SW 1271 (cell line): ENCODE results near the gene CCDC74A.
"Not testable (repeated sequence)": the region's sequence is repeated elsewhere in the genome, so short reads cannot be mapped to it uniquely, and the experiment has no call there.

Experiments
- DNase-seq, 2 experiments: peaks; one replicate each; lab custom pipeline; 2025; lab: John Stamatoyannopoulos, UW

The CCDC74A gene

DNA sequence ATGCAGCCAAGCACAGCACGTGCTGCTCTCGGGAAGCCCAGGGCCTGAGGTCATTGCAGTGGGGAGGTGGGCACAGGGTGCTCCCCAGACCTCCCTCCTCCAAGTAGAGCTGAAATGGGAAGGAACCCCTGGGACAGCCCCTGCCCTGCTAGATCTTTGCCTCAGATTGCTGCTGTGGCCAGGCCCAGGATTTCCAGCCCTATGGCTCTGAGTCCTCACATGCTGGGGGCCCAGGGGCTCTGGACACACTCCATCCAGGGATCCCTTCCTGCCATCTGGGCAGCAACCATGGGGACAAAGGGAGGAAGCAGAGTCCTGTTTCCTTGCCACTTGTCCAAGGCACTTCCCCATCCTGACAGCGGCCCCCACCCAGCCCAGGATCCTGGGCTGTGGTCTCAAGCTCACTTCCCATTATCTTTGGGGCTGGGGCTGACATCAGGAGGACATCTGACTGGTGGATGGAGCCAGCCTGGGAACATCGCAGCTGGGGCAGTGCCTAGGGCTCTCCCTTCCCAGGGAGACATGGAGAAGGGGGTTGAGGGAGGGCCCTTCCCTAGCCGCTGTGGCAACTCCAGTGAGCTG lies 2.3 kb downstream of the CCDC74A start:
- DNase-seq, result not testable (repeated sequence)

DNA sequence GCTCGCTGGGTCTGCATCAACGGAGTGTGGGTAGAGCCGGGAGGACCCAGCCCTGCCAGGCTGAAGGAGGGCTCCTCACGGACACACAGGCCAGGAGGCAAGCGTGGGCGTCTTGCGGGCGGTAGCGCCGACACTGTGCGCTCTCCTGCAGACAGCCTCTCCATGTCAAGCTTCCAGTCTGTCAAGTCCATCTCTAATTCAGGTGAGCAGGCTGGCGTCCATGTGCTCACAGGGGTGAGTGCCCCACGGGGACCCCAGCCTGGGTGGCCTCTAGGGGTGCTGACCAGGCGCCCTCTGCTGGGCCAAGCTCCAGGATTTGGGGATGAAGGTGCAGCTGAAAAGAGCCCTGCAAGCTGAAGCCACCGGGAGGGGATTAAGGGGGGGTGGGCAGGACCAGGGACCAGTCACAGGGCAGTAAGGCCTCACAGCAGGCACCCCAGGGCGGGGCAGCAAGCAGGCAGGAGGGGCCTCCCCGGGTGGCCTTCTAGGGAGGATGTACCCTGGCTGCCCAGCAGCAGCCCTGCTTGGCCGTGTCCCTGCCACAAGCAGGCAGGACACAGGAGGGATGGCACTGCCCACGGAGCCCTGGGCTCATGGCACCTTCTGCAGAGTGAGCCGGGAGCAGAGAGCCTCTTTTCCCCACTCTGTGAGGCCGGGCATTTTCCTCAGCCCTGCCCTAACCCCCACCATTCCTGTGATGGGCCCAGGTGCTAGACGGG lies 3.1 kb downstream of the CCDC74A start:
- DNase-seq, result not testable (repeated sequence)

DNA sequence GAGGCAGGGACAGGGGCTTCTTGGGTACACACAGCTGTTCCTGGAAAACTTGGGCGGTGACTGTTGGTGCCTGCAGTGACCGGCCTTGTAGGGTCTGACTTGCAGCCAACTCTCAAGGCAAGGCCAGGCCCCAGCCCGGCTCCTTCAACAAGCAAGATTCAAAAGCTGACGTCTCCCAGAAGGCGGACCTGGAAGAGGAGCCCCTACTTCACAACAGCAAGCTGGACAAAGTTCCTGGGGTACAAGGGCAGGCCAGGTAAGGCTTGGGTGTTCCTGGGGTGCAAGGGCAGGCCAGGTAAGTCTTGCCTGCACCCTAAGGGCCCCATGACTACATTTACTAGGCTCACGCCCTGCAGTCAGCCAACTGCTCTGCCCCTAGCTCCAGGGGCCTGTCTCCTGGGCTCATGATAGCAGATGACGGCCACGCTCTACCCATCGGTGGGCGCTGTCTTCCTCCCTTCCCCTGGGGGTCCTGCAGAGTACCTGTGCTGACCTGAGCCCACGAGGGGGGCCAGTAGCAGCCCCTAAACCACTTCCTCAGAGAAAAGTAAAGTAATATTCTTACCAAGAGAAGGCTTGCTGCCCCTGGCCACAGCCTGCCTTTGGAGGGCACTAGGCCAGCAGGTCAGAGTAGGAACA lies 4.0 kb downstream of the CCDC74A start:
- DNase-seq, result not testable (repeated sequence)

DNA sequence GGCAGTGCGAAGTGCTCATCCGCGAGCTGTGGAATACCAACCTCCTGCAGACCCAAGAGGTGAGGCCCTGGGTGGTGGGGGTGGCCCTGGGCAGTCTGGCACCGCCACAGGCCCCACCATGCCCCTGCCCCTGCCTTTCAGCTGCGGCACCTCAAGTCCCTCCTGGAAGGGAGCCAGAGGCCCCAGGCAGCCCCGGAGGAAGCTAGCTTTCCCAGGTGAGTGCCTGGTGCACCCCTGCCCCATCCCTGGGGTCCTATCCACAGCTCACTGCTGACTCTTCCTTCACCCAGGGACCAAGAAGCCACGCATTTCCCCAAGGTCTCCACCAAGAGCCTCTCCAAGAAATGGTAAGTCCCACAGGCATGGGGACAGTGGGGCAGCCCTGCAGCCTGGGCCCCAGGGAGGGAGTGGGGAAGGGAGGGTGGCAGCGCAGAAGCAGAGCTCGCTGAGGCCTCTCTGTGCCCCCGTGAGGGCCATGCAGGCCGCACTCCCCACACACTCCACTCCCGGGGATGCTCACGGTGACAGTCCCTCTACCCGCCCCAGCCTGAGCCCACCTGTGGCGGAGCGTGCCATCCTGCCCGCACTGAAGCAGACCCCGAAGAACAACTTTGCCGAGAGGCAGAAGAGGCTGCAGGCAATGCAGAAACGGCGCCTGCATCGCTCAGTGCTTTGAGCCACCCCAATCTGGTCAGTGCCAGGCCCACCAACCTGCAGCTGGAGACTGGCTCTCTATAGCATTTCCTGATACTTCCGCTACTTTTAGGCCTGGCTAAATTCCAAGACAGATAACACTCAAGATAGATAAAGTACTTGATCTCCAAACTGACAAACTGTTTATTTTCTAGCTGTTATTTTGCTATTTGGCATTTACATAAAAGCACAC lies 5.3 kb downstream of the CCDC74A start:
- DNase-seq, result not testable (repeated sequence)

DNA sequence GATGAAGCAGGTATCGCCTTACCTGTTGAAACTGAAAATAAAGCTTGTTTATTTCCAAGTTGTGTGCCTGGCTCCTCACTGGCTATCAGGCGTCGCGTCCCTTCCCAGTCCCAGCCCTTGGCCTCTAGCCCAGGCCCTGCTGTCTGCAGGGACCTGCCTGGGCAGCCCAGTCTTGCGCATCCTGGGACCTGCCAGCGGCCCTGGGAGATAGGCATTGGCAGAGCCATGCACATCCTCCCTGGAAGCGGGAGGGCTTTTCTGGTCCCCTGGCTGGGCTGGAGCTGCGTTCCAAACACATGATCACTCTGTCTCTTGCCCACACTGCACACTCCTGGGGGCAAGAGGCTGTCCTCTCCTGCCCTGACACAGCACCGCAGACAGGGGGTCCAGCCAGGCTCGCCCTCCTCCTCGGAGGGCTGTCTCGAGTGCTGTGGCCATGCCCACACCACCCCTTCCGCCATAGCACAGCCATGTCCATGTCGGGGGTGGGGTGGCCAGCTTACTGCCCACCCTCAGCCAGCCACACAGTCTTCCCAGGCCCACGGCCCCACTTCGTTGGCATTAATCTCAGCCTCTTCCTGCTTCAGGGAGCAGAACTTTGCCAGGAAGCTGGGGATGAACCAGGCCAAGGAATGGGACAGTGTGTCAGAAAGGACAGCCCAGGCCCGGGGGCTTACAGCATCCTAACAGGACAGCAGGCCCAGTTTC lies 6.1 kb downstream of the CCDC74A start:
- DNase-seq, result not testable (repeated sequence)

DNA sequence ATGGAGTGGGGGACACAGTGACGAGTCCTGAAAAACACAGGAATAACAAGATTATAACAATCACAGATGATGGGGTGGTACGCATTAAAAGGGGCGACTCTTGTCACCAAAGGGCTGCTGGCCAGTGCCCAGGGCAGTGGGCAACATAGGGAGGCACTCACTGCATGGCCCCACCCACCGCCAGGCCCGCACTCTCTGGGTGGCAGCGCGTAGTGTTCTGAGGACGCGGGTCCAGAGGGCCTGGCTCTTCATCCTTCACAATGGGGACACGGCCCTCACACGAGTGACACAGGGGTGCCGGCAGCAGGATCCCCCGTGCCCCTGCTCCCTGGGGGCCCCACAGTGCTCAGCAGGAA lies 6.6 kb downstream of the CCDC74A start:
- DNase-seq, result not testable (repeated sequence)

DNA sequence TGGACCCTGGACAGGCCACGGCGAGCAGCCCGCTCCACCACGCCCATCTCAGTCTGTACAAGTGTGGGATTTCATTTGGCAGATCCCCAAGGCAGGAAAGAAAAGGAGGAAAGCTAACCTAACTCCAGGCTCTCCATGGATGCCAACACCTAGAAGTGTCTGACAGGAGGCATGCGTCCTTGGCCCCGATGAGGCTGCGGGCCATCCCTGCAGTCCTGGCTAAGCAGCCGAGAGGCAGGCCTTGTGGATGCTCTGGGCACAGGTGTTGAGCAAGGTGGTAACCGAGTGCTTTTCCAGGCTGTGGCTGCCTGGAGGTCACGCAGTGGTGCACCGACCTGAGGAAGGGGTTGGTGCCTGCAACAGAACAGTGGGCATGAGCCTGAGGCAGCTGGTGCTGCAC lies 7.3 kb downstream of the CCDC74A start:
- DNase-seq, result not testable (repeated sequence)

DNA sequence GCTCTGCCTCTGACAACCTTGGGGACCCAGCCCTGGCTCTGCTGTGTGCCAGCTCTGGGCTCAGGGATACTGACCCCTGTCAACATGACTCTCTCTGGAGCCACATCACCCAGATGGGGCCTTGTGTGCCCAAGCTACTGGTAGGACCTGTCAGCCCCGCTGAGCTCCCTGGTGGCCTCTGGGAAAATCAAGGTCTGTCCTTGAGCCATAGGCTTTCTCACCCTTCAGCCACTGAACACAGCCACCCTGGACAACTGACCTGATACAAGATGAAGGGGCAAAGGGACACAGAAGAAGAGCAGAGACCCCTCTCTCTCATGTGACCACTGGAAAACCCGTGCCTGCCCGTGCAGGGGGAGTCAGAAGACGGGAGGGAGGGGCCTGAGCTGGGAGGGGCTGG lies 7.8 kb downstream of the CCDC74A start:
- DNase-seq, result no peak

DNA sequence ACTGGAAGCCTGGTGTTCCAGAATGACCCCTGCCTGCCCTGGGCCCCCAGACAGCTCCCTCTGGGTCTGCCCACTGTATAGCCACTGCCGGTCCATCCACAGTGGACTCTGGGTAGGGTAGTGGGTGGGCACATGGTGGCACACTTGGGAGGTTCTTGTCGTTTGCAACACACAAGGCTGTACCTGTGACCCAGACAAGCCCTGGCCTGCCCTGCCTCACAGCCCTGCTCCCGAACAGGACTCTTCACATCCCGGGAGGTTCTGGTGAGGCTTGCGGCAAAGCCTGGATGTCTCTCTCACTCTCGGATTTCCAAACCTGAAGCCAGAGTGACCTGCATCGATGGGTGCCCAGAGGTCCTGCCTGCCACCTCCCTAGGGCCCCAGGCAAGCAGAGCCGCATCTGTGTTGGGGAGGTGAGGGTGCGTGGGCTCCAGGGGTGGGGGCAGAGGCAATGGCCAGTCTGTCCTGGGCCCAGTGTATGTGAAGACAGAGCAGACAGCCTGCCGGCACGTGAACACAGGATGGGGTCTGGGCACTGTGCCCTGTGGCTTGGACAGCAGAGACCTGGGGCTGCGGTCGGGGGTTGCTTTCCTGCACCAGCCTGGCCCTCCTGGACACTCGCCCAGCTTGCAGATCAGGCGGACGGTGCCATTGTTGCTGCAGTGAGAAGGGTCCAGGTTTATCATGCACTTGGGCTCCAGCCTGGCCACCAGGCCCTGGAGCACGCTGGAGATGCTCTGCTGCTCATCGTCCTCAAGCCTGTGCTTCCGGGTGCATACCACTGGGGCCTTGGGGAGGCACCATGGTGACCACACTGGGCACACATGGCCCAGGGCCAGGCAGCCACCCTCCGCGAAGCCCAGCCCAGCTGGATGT lies 8.5 kb downstream of the CCDC74A start:
- not testable (repeated sequence) for DNase-seq

DNA sequence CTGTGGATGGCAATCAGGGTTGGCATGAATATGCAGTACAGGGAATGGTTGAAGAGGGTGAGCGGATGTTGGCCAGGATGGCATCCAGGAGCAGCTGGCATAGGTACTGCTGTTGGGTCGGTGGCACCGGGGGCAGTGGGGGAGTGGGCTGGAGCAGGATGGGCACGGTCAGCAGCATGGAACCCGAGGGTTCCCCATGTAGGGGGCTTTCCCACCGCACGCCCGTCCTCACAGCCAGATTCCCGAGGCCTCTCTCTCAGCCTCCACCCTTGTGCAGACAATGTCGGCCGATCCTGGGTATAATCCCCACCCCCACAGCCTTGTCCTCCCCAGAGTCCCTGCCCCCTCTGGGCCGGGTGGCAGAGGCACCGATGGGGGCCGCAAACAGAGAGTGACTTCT lies 9.2 kb downstream of the CCDC74A start:
- DNase-seq, result not testable (repeated sequence)

DNA sequence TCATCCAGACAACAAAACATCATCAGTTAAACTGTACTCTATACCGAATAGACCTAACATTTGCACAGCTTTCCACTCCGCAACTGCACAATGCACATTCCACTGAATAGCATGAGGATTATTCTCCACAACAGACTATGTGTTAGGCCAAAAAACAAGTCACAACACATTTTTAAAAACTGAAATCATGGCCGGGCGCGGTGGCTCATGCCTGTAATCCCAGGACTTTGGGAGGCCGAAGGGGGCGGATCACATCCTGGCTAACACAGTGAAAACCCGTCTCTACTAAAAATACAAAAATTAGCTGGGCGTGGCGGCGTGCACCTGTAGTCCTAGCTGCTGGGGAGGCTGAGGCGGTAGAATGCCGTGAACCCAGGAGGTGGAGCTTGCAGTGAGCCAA lies 11.2 kb downstream of the CCDC74A start:
- DNase-seq, result not testable (repeated sequence)

DNA sequence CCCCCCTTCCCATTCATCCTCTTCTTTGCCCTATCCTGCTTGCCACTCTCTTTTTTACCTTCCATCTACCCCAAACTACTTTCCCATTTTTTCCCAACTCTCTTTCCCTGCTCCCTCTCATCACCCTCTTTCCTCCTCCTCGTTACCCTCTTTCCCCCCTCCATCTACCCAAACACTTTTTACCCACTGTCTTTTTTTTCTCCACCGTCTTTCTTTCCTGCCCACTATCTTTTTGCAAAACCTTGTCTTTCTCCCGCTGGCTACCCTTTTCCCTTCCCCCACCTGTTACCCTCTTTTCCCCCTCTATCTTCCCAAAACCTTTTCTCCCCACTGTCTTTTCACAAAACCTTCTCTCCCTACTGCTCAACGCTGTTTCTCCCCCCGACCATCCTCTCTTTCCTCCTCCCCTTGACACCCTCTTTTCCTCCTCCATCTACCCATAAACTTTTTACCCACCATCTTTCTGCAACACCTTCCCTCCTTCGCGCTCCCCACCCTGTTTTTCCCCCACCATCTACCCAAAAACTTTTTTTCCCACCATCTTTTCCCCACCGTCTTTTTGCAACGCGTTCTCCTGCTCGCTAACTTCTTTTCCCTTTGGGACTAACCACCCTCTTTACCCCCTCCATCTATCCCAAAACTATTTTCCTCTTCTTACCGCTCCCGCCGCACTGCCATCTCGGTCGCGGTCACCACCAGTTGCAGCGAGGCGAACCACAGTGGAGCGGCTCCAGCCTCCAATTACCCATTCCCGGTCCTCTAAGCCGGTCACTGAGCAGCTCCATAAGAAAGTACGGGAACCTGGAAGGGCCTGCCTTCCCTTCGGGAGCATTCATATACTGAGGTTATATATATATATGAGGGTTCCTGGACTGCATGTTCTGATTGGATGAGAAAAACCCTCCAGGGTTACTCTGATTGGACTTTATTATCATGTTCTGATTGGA lies 15.0 kb downstream of the CCDC74A start:
- DNase-seq, result no peak

DNA sequence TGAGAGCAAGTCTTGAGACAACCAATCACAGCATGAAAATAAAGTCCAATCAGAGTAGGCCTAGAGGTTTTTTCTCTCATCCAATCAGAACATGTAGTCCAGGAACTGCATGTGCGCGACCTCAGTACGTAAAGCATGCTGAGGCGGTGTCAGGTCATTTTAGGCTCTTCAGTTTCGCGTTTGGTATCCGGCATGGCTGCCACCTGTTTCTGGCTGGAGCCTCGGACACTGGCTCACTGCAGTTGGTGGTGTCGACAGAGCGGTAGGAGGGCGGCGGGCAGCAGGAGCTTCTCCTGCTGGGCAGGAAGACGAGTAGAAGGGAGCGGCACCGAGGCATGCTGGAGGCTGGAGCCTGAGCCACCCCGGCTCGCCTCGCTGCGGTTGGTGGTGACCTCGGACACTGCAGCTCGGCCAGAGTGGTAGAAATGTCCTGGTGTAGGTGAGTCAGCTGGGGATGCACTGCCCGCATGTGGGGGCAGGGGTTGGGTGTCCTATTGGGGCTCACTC lies 15.8 kb downstream of the CCDC74A start:
- DNase-seq, result no peak

DNA sequence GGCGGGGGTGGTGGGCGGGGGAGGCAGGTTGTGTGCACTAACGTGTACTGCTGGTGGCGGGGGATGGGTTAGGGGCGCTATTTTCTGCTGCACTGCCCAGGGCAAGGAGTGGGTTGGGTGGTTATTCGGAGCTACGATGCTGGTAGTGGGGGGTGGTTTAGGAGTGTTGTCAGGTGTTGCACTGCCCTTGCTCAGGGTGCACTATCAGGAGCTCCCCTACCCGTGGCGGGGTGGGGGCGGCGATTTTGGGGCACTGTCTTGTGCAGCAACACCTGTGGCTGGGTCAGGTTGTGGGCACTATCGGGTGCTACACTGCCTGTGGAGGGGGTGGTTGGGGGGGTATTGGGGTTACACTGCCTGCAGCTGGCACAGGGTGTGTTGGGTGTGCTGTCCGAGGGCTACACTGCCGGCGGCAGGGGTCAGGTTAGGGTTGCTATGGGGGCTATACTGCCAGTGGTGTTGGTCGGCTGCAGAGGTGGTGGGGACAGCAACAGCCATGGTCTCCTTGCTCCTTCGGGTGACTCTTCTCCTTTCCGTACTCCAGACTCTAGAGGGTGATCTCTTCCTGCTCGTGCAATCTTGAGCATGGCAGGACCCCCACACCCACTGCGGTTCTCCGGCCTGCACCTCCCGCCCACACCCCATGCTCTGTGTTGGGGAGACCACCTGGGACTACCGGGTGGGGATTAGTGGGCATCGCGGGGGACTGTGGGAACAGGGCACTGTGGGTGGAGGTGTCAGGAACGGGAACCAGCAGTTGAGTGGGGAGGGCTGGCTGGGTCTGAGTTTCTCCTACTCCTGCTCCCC lies 16.5 kb downstream of the CCDC74A start:
- DNase-seq, result not testable (repeated sequence)

DNA sequence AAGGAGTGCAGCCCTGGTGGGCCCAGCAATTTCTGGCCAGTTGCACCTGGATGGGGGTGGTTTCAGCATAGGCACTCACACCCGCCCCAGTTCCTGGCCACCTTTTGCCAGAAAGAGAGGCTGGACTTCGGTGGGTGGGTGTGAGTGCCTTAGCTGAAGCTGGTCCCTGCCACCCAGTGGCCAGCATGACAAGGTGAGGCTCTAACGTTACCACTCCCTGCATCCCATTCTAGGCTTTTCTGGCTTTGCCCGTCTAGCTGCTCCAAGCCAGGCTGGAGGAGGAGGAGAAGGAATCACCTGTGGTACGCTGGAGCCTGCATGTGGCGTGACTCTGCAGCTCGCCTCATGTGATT lies 17.1 kb downstream of the CCDC74A start:
- DNase-seq, result not testable (repeated sequence)

DNA sequence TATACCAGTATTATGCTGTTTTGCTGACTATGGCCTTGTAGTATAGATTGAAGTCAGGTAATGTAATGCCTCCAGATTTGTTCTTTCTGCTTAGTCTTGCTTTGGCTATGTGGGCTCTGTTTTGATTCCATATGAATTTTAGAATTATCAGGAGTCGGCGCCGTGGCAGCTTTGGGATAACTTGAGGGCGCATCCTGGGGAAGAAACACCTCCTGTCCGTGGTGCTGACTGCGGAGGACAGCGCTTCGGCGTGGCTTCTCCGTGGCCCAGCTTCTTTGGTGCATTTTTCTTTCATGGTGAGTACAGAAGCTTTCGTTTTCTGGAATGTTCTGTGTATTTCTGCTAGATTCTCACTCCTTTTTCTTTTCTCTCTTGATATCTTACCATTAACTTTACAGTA lies 25.2 kb downstream of the CCDC74A start:
- DNase-seq, result no peak

DNA sequence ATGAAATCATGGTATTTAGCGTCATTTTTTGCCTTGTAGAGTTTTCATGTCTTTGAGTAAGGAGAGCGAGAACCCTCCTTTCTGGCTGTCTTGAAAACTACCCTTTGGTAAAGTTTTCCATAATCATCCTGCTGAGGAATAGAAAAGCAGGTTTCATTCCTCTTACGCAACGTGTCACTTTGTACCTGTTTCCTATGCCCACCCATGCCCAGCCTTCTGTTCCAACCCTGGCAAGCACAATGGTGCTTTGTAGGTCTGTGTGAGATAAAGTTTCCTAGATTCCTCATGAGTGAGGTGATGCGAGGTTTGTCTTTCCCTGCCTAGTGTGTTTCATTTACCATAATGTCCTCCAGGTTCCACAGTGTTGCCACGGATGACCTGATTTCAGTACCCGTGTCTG lies 29.3 kb downstream of the CCDC74A start:
- DNase-seq, result no peak

DNA sequence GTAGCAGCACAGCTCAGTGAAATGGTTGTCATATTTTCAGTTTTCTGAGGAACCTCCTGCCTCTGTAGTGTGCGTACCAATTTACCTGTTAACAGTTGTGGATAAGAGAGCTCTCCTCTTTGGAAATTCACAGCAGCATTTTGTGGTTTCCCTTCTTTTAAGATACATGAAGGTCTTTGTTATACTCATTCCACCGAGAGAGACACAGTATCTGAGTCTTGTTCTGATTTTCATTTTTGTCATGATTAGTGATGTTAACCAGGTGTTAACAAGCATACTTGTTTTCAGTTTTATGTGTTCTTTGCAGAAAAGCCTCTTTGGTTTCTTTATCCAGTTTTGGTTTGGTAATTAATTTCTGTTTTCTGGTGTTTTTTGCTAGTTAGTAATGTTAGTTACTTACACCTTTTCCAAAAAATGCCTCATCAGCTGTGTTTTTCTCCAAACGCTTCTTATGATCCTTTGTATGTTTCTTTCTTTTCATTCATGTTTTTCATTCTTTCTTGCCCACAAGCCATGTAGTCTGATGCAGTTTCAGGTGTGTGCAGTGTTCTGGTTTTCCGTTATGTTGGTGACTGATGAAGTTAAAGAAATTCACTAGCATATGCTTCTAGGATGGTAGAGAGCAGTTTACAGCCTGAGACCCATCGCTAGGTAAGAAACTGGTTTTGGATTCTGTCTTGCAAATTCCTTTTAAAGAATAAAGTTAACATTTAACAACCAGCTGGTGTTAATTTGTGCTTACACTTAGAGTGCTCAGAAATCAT lies 30.1 kb downstream of the CCDC74A start:
- DNase-seq, result no peak
